ENCODE data around the gene PCDHGA12. TPM values are rescaled to one million over a fixed set of nuclear protein-coding genes. Genes with fewer than 3 reads are reported as not detected.
"Not testable (repeated sequence)": the region's sequence is repeated elsewhere in the genome, so short reads cannot be mapped to it uniquely, and the experiment has no call there.

Gene PCDHGA12
- 2.2 TPM for total RNA-seq

DNA sequence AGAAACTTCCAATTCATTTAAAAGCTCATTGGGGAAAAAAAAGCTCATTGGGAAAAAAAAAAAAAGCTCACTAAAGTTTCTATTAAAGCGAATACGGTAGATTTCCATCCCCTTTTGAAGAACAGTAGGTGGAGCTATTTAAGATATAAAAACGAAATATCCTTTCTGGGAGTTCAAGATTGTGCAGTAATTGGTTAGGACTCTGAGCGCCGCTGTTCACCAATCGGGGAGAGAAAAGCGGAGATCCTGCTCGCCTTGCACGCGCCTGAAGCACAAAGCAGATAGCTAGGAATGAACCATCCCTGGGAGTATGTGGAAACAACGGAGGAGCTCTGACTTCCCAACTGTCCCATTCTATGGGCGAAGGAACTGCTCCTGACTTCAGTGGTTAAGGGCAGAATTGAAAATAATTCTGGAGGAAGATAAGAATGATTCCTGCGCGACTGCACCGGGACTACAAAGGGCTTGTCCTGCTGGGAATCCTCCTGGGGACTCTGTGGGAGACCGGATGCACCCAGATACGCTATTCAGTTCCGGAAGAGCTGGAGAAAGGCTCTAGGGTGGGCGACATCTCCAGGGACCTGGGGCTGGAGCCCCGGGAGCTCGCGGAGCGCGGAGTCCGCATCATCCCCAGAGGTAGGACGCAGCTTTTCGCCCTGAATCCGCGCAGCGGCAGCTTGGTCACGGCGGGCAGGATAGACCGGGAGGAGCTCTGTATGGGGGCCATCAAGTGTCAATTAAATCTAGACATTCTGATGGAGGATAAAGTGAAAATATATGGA lies at the start of gene PCDHGA12:
TSS of gene PCDHGA12 (plus strand) at position 176 of the 782 bp plus-strand sequence. CDS start at position 429, 253 bp downstream.
- DNase-seq (ENCODE audit: low read depth in 2 of 3, low spot score in 2 of 3): peak in 2 of 3 donors; percentile 74 to 82

DNA sequence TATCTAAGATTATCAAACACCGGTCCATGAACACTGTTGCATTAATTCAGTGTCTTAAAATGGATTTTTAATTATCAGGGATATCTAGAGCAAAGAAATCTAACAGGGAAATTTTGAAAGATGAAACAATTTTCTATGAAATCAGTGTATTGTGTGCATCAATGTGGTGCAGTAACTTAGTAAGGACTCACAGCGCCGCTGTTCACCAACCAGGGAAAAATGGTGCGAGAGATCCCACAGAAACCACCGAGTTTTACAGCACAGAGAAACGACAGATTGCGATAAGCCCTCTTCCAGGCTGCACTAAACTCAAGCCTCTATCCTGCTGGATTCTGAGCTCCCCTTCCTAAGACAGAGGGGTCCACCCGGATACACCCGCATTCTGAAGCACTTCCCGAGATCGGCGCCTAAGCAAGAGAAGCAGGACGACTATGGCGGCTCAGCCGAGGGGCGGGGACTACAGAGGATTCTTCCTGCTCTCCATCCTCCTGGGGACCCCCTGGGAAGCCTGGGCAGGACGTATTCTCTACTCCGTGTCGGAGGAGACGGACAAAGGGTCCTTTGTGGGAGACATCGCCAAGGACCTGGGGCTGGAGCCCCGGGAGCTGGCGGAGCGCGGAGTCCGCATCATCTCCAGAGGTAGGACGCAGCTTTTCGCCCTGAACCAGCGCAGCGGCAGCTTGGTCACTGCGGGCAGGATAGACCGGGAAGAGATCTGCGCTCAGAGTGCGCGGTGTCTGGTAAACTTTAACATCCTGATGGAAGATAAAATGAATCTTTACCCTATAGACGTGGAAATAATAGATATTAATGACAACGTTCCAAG lies 47.6 kb upstream of the PCDHGA12 start, which contains the start of gene PCDHGA7:
TSS of gene PCDHGA7 (plus strand) at position 274 of the 826 bp plus-strand sequence. CDS start at position 432, 158 bp downstream.
- peak in 1 of 3 donors; percentile 11 for DNase-seq (ENCODE audit: low read depth in 2 of 3, low spot score in 2 of 3)

DNA sequence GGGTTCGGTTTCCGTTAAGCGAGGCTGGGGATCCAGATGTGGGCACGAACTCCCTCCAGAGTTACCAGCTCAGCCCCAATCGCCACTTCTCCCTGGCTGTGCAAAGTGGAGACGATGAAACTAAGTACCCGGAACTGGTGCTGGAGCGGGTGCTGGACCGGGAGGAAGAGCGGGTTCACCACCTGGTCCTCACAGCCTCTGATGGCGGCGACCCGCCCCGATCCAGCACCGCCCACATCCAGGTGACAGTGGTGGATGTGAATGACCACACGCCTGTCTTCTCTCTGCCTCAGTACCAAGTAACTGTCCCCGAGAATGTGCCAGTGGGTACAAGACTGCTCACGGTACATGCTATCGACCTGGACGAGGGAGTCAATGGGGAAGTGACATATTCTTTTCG lies 47.0 kb upstream of the PCDHGA12 start:
- no peak for DNase-seq (ENCODE audit: low read depth in 2 of 3, low spot score in 2 of 3)

DNA sequence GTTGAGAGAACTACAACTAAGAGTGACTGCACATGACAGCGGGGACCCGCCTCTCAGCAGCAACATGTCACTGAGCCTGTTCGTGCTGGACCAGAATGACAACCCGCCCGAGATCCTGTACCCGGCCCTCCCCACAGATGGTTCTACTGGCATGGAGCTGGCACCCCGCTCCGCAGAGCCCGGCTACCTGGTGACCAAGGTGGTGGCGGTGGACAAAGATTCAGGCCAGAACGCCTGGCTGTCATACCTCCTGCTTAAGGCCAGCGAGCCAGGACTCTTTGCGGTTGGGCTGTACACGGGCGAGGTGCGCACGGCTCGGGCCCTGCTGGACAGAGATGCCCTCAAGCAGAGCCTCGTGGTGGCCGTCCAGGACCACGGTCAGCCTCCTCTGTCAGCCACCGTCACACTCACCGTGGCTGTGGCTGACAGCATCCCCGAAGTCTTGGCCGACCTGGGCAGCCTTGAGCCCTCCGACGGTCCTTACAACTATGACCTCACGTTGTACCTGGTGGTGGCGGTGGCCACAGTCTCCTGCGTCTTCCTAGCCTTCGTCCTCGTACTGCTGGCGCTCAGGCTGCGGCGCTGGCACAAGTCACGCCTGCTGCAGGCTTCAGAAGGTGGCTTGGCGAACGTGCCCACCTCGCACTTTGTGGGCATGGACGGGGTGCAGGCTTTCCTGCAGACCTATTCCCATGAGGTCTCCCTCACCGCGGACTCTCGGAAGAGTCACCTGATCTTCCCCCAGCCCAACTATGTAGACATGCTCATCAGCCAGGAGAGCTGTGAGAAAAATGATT lies 45.6 kb upstream of the PCDHGA12 start:
- DNase-seq (ENCODE audit: low read depth in 2 of 3, low spot score in 2 of 3): no peak

DNA sequence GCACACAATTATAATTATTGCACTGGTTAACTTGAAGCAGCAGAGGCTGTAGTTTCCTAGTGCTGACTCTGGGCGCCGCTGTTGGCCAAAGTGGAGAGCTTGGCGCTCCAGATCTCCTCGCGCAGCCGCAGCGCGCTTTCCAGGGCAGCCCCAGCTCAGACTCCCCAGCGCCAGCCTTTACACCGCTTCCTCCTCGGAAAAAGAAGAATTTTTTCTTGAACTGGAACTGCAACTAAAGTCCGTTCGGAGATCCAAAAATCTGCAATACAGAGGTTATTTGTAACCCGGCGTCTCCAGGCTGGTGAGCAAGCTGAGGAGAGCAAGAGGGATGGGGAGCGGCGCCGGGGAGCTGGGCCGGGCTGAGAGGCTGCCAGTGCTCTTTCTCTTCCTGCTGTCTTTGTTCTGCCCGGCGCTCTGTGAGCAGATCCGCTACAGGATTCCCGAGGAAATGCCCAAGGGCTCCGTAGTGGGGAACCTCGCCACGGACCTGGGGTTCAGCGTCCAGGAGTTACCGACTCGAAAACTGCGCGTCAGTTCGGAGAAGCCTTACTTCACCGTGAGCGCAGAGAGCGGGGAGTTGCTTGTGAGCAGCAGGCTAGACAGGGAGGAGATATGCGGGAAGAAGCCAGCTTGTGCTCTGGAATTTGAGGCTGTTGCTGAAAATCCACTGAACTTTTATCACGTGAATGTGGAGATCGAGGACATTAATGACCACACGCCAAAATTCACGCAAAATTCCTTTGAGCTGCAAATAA lies 42.6 kb upstream of the PCDHGA12 start, which contains the start of gene PCDHGB4:
TSS of gene PCDHGB4 (plus strand) at position 142 of the 755 bp plus-strand sequence. CDS start at position 329, 187 bp downstream.
- peak in 1 of 3 donors; percentile 59 for DNase-seq (ENCODE audit: low read depth in 2 of 3, low spot score in 2 of 3)

DNA sequence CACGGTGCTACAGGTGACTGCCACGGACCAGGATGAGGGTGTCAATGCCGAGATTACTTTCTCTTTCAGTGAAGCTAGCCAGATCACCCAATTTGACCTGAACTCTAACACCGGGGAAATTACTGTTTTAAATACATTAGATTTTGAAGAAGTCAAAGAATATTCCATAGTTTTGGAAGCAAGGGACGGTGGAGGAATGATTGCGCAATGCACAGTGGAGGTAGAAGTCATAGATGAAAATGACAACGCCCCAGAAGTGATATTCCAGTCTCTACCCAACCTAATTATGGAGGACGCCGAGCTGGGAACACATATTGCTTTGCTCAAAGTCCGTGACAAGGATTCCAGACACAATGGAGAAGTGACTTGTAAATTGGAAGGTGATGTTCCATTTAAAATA lies 41.6 kb upstream of the PCDHGA12 start:
- no peak for DNase-seq (ENCODE audit: low read depth in 2 of 3, low spot score in 2 of 3)

DNA sequence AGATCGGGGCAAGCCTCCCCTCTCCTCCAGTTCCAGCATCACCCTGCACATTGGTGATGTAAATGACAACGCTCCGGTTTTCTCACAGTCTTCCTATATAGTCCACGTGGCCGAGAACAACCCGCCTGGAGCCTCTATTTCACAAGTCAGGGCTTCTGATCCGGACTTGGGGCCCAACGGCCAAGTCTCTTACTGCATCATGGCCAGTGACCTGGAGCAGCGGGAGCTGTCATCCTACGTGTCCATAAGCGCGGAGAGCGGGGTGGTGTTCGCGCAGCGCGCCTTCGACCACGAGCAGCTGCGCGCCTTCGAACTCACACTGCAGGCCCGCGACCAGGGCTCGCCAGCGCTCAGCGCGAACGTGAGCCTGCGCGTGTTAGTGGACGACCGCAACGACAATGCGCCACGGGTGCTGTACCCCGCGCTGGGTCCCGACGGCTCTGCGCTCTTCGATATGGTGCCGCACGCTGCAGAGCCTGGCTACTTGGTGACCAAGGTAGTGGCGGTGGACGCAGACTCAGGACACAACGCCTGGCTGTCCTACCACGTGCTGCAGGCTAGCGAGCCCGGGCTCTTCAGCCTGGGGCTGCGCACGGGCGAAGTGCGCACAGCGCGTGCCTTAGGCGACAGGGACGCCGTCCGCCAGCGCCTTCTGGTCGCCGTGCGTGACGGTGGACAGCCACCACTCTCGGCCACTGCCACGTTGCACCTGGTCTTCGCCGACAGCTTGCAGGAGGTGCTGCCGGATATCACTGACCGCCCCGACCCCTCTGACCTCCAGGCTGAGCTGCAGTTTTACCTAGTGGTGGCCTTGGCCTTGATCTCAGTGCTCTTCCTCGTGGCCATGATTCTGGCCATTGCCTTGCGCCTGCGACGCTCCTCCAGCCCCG lies 40.9 kb upstream of the PCDHGA12 start:
- no peak for DNase-seq (ENCODE audit: low read depth in 2 of 3, low spot score in 2 of 3)

DNA sequence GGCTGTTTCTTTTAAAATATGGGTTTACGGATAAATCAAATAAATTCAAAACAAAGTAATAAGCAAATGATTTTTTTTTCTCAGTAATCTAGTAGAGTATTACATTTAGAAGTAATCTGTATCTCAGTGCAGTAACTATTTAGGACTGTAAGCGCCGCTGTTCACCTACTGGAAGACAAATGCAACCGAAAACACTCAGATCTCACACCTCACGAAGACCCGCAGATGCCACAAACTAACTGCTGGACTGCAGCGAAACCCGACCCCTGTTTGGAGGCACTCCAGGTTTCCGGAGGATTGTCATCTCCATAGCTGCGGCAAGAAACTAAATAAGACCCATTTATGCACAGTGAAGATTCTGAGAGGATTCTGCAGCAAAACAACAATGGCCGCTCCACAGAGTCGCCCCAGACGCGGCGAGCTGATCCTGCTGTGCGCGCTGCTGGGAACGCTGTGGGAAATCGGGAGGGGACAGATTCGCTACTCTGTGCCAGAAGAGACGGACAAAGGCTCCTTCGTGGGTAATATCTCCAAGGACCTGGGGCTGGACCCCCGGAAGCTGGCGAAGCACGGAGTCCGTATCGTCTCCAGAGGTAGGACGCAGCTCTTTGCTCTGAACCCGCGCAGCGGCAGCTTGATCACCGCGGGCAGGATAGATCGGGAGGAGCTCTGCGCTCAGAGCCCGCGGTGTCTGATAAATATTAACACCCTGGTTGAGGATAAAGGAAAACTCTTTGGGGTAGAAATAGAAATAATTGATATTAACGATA lies 37.7 kb upstream of the PCDHGA12 start, which contains the start of gene PCDHGA8:
TSS of gene PCDHGA8 (plus strand) at position 205 of the 770 bp plus-strand sequence. CDS start at position 386, 181 bp downstream.
- DNase-seq (ENCODE audit: low read depth in 2 of 3, low spot score in 2 of 3): no peak

DNA sequence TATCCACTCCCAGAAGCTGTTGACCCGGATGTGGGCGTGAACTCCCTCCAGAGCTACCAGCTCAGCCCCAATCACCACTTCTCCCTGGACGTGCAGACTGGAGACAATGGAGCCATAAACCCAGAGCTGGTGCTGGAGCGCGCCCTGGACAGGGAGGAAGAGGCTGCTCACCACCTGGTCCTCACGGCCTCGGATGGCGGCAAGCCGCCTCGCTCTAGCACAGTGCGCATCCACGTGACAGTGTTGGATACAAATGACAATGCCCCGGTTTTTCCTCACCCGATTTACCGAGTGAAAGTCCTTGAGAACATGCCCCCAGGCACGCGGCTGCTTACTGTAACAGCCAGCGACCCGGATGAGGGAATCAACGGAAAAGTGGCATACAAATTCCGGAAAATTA lies 37.0 kb upstream of the PCDHGA12 start:
- DNase-seq (ENCODE audit: low read depth in 2 of 3, low spot score in 2 of 3): no peak

DNA sequence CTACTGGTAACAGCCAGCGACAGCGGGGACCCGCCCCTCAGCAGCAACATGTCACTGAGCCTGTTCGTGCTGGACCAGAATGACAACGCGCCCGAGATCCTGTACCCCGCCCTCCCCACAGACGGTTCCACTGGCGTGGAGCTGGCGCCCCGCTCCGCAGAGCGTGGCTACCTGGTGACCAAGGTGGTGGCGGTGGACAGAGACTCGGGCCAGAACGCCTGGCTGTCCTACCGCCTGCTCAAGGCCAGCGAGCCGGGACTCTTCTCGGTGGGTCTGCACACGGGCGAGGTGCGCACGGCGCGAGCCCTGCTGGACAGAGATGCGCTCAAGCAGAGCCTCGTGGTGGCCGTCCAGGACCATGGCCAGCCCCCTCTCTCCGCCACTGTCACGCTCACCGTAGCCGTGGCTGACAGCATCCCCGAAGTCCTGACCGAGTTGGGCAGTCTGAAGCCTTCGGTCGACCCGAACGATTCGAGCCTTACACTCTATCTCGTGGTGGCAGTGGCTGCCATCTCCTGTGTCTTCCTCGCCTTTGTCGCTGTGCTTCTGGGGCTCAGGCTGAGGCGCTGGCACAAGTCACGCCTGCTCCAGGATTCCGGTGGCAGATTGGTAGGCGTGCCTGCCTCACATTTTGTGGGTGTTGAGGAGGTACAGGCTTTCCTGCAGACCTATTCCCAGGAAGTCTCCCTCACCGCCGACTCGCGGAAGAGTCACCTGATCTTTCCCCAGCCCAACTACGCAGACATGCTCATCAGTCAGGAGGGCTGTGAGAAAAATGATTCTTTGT lies 35.7 kb upstream of the PCDHGA12 start:
- DNase-seq (ENCODE audit: low read depth in 2 of 3, low spot score in 2 of 3): not testable (repeated sequence)

DNA sequence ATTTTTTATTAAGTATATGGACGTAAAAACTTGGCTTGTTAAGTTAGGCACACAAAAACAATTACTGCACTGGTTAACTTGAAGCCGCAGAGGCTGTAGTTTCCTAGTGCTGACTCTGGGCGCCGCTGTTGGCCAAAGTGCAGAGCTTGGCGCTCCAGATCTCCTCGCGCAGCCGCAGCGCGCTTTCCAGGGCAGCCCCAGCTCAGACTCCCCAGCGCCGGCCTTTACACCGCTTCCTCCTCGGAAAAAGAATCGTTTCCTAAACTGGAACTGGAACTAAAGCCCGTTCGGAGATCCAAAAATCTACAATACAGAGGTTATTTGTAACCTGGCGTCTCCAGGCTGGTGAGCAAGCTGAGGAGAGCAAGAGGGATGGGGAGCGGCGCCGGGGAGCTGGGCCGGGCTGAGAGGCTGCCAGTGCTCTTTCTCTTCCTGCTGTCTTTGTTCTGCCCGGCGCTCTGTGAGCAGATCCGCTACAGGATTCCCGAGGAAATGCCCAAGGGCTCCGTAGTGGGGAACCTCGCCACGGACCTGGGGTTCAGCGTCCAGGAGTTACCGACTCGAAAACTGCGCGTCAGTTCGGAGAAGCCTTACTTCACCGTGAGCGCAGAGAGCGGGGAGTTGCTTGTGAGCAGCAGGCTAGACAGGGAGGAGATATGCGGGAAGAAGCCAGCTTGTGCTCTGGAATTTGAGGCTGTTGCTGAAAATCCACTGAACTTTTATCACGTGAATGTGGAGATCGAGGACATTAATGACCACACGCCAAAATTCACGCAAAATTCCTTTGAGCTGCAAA lies 32.4 kb upstream of the PCDHGA12 start, which contains the start of gene PCDHGB5:
TSS of gene PCDHGB5 (plus strand) at position 192 of the 796 bp plus-strand sequence. CDS start at position 373, 181 bp downstream.
- peak in 1 of 3 donors; percentile 66 for DNase-seq (ENCODE audit: low read depth in 2 of 3, low spot score in 2 of 3)

DNA sequence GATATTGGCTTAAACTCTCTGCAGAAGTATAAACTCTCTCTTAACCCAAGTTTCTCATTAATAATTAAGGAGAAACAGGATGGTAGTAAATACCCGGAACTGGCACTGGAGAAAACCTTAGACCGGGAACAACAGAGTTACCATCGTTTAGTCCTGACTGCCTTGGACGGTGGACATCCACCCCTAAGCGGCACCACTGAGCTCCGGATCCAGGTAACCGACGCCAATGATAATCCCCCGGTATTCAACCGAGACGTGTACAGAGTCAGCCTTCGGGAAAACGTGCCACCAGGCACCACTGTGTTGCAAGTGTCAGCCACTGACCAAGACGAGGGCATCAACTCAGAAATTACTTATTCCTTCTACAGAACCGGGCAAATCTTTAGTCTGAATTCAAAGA lies 31.7 kb upstream of the PCDHGA12 start:
- no peak for DNase-seq (ENCODE audit: low read depth in 2 of 3, low spot score in 2 of 3)

DNA sequence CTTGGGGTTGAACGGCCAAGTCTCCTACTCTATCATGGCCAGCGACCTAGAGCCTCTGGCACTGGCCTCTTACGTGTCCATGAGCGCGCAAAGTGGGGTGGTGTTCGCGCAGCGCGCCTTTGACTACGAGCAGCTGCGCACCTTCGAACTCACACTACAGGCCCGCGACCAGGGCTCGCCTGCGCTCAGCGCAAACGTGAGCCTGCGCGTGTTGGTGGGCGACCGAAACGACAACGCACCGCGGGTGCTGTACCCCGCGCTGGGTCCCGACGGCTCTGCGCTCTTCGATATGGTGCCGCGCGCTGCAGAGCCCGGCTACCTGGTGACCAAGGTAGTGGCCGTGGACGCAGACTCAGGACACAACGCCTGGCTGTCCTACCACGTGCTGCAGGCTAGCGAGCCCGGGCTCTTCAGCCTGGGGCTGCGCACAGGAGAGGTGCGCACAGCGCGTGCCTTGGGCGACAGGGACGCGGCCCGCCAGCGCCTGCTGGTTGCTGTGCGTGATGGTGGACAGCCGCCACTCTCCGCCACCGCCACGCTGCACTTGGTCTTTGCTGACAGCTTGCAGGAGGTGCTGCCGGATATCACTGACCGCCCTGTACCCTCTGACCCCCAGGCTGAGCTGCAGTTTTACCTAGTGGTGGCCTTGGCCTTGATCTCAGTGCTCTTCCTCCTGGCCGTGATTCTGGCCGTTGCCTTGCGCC lies 30.6 kb upstream of the PCDHGA12 start:
- no peak for DNase-seq (ENCODE audit: low read depth in 2 of 3, low spot score in 2 of 3)

DNA sequence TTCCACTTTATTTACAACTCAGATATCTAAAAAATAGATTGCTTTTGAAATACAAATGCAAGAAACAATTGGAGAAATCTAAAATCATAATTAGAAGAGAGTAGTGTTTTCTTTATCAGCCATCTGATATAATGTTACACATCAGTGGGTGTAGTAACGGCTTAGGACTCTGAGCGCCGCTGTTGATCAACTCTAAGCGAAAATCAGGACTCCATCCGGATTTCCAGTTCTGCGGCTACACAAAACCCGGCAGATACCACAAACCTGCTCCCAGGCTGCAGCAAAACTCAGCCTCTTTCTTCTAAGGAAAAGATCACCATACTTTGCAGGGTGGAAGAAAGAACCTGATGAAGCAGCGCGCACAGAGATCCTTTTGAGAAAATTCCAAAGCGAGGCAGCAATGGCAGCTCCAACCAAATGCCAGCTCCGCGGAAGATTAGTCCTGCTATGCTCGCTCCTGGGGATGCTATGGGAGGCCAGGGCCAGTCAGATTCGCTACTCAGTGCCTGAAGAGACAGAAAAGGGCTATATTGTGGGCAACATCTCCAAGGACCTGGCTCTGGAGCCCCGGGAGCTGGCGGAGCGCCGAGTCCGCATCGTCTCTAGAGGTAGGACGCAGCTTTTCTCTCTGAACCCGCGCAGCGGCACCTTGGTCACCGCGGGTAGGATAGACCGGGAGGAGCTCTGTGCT lies 27.6 kb upstream of the PCDHGA12 start, which contains the start of gene PCDHGA9:
TSS of gene PCDHGA9 (plus strand) at position 226 of the 691 bp plus-strand sequence. CDS start at position 401, 175 bp downstream.
- DNase-seq (ENCODE audit: low read depth in 2 of 3, low spot score in 2 of 3): no peak

DNA sequence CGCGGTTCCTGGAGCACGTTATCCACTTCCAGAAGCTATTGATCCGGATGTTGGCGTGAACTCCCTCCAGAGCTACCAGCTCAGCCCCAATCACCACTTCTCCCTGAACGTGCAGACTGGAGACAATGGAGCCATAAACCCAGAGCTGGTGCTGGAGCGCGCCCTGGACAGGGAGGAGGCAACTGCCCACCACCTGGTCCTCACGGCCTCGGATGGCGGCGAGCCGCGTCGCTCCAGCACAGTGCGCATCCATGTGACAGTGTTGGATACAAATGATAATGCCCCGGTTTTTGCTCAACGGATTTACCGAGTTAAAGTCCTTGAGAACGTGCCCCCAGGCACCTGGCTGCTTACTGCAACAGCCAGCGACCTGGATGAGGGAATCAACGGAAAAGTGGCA lies 26.9 kb upstream of the PCDHGA12 start:
- no peak for DNase-seq (ENCODE audit: low read depth in 2 of 3, low spot score in 2 of 3)

Measured in hematopoietic multipotent progenitor cell (in vitro differentiated cells).